Neural crest cell (in vitro differentiated cells): ENCODE results near the gene VIM. TPM values are rescaled to one million over a fixed set of nuclear protein-coding genes. Genes with fewer than 3 reads are reported as not detected.
A peak's percentile ranks its signal among the peaks of the same experiment; 100 is the strongest.

ENCODE experiments used
- DNase-seq: peaks from one replicate; pipeline ENCODE4 v3.0.0; 2021; ENCODE audit warnings: low read depth, mixed read lengths, low spot score
- H3K27ac Mint-ChIP-seq: one replicate; pipeline ENCODE4 v1.8.0; 2021; ENCODE audit warnings: mild to moderate bottlenecking, mixed read lengths; ENCODE audit not compliant: unreplicated experiment
- H3K27me3 Mint-ChIP-seq: 2 replicates; pipeline ENCODE4 v1.8.0; 2021; ENCODE audit warnings: low read depth, mild to moderate bottlenecking, mixed read lengths
- H3K36me3 Mint-ChIP-seq: 2 replicates; pipeline ENCODE4 v1.8.0; 2021; ENCODE audit warnings: low read depth, mild to moderate bottlenecking, mixed read lengths
- H3K4me1 Mint-ChIP-seq: 2 replicates; pipeline ENCODE4 v1.8.0; 2021; ENCODE audit warnings: mixed read lengths
- H3K4me3 Mint-ChIP-seq: one replicate; pipeline ENCODE4 v1.8.0; 2021; ENCODE audit warnings: mild to moderate bottlenecking, mixed read lengths
- H3K9me3 Mint-ChIP-seq: 2 replicates; pipeline ENCODE4 v1.8.0; 2021; ENCODE audit warnings: mixed read lengths
- CTCF ChIP-seq: fragments of 200-600 bp; sonication (generic); conservative IDR thresholded peaks from 2 replicates; pipeline ENCODE4 v1.5.0; 2021; ENCODE audit warnings: antibody characterized with exemption, mild to moderate bottlenecking
- total RNA-seq: library from RNA; stranded (reverse); gene quantifications from 2 replicates; pipeline ENCODE4 v1.2.1, GENCODE V29; 2021

Gene VIM
- total RNA-seq, 1 donor from 2014 or later: 1,786 TPM

DNA sequence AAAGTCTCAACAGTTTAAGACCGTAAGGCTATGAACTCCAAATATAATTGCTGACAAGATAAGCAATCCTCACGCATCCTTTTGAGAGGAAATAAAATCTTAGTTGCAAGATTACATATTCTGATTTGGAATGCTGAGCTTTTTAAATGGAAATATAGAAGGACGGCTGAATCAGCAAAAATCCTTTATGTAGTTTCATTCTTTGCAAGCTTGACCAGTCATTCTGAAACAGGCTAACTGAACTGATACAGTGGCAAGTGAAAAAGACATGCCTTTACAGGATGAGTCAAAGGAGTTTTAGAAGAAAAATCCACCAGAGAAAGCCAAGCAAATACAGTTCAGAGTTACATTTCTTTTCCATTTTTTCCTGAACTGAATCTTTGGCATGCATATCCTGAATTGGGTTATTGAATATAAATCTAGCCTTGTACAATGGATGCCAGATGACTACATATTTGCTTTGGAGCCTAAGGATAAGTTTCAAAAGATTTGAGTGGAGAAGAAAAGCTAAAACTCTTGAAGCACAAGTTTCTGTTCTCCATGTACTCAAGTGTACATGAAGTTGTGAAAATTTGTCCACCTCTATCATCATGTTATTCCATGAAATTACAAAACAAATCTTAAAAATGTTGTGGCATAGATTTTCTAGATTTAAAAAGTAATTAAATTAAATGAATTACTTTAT lies 4.4 kb downstream of the VIM start:
- Mint-ChIP-seq H3K36me3 (peaks cover 43% of the 10 kb centered on the region), H3K4me1 (peaks cover 59% of the 10 kb centered on the region), H3K9me3 (no peaks in the 10 kb centered on the region), H3K27me3 (peaks cover 21% of the 10 kb centered on the region), H3K27ac (peak overlapping the region; percentile 36), H3K4me3 (peak overlapping the region; percentile 98)
- no peak for DNase-seq
- no peak for TF ChIP-seq CTCF

GRCh38 chr10:17233286-17233991 lies 5.4 kb downstream of the VIM start:
- TF ChIP-seq CTCF: no peak
- peaks cover 16% of the 10 kb centered on the region for H3K27me3 Mint-ChIP-seq
- H3K4me1 Mint-ChIP-seq: peaks cover 56% of the 10 kb centered on the region
- peak overlapping the region; percentile 84 for H3K4me3 Mint-ChIP-seq
- H3K27ac Mint-ChIP-seq: peak overlapping the region; percentile 95
- no peaks in the 10 kb centered on the region for H3K9me3 Mint-ChIP-seq
- peaks cover 43% of the 10 kb centered on the region for H3K36me3 Mint-ChIP-seq
- no peak for DNase-seq

DNA sequence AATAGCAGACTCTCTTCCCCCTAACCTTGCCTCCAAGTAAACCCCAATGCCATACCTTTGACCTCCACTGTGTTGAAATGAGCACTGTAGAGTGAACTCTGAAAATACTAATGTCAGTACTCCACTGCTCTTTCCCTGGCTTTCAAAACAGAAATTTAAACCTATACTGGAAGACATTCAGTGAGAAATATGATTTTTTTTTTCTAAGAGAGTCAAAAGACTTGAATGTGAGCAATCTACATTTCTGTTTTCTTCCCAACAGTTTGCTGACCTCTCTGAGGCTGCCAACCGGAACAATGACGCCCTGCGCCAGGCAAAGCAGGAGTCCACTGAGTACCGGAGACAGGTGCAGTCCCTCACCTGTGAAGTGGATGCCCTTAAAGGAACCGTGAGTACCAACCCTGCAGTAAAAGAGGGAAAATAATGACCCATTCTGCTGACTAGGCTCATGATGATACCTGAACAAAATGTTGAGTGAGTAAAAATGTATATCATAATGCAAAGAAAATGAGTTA lies 6.4 kb downstream of the VIM start:
- peaks cover 45% of the 10 kb centered on the region for H3K36me3 Mint-ChIP-seq
- no peak for TF ChIP-seq CTCF
- no peaks in the 10 kb centered on the region for H3K9me3 Mint-ChIP-seq
- H3K4me1 Mint-ChIP-seq: peaks cover 61% of the 10 kb centered on the region
- no peak for DNase-seq
- peak overlapping the region; percentile 23 for H3K27ac Mint-ChIP-seq
- peaks cover 13% of the 10 kb centered on the region for H3K27me3 Mint-ChIP-seq
- peak overlapping the region; percentile 84 for H3K4me3 Mint-ChIP-seq

DNA sequence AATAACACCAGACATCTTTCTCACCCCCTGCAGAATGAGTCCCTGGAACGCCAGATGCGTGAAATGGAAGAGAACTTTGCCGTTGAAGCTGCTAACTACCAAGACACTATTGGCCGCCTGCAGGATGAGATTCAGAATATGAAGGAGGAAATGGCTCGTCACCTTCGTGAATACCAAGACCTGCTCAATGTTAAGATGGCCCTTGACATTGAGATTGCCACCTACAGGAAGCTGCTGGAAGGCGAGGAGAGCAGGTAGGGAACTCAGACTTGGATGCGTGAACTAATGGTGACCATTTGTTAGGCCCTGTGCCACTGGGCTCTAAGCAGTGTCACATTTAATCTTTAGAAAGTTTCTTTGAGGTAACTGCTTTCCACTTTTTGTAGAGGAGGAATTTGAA lies 7.1 kb downstream of the VIM start:
- Mint-ChIP-seq H3K27ac (no peak overlapping the region), H3K27me3 (peaks cover 12% of the 10 kb centered on the region), H3K36me3 (peaks cover 48% of the 10 kb centered on the region), H3K4me3 (peak overlapping the region; percentile 84), H3K4me1 (peaks cover 61% of the 10 kb centered on the region), H3K9me3 (no peaks in the 10 kb centered on the region)
- no peak for TF ChIP-seq CTCF
- no peak for DNase-seq

GRCh38 chr10:17236468-17237148 lies 8.6 kb downstream of the VIM start:
- no peak for TF ChIP-seq CTCF
- peak overlapping the region; percentile 79 for H3K4me3 Mint-ChIP-seq
- H3K27me3 Mint-ChIP-seq: peaks cover 2% of the 10 kb centered on the region
- DNase-seq: no peak
- no peak overlapping the region for H3K27ac Mint-ChIP-seq
- no peaks in the 10 kb centered on the region for H3K9me3 Mint-ChIP-seq
- peaks cover 55% of the 10 kb centered on the region for H3K4me1 Mint-ChIP-seq
- peaks cover 37% of the 10 kb centered on the region for H3K36me3 Mint-ChIP-seq
